Liver (tissue), 3 donors: ENCODE results near the gene TP53I11.

Source experiments
- EGR1 ChIP-seq, 2 donors: IDR thresholded peaks; 2 replicates each; pipeline ENCODE4 v1.6.1; 2016 to 2018; ENCODE audit warnings: antibody characterized with exemption in 2 of 2, low read depth in 2 of 2
- GABPA ChIP-seq, 2 donors: IDR thresholded peaks in 1 of 2; conservative IDR thresholded peaks in 1 of 2; 2 replicates each; pipeline ENCODE4 v1.6.1; 2016; ENCODE audit warnings: antibody characterized with exemption in 2 of 2, mild to moderate bottlenecking in 1 of 2, moderate library complexity in 1 of 2
- JUND ChIP-seq, 2 donors: IDR thresholded peaks; 2 replicates each; pipeline ENCODE4 v1.6.1; 2016; ENCODE audit warnings: antibody characterized with exemption in 2 of 2
- RAD21 ChIP-seq, 2 donors: IDR thresholded peaks; 2 replicates each; pipeline ENCODE4 v1.6.1; 2016; ENCODE audit warnings: antibody characterized with exemption in 2 of 2, mild to moderate bottlenecking in 2 of 2
- SP1 ChIP-seq: IDR thresholded peaks from 2 replicates; pipeline ENCODE4 v1.6.1; 2018; ENCODE audit warnings: antibody characterized with exemption, mild to moderate bottlenecking
- TAF1 ChIP-seq: conservative IDR thresholded peaks from 2 replicates; pipeline ENCODE4 v1.6.1; 2016; ENCODE audit warnings: antibody characterized with exemption, mild to moderate bottlenecking
- TF ChIP-seq, protein P1 (sequence below): fragments of 150-350 bp; IDR thresholded peaks from 2 replicates; pipeline ENCODE4 v1.5.1; 2017; ENCODE audit warnings: improper control_type of control experiment, low read depth, low read length; ENCODE audit not compliant: missing input control
- TF ChIP-seq, protein P2 (sequence below): IDR thresholded peaks from 2 replicates; pipeline ENCODE4 v1.6.1; 2016; ENCODE audit warnings: antibody characterized with exemption
- TF ChIP-seq, protein P3 (sequence below): IDR thresholded peaks from 2 replicates; pipeline ENCODE4 v1.6.1; 2016; ENCODE audit warnings: antibody characterized with exemption, mild to moderate bottlenecking
- donor health status: healthy.
- donor health status: healthy.

DNA sequence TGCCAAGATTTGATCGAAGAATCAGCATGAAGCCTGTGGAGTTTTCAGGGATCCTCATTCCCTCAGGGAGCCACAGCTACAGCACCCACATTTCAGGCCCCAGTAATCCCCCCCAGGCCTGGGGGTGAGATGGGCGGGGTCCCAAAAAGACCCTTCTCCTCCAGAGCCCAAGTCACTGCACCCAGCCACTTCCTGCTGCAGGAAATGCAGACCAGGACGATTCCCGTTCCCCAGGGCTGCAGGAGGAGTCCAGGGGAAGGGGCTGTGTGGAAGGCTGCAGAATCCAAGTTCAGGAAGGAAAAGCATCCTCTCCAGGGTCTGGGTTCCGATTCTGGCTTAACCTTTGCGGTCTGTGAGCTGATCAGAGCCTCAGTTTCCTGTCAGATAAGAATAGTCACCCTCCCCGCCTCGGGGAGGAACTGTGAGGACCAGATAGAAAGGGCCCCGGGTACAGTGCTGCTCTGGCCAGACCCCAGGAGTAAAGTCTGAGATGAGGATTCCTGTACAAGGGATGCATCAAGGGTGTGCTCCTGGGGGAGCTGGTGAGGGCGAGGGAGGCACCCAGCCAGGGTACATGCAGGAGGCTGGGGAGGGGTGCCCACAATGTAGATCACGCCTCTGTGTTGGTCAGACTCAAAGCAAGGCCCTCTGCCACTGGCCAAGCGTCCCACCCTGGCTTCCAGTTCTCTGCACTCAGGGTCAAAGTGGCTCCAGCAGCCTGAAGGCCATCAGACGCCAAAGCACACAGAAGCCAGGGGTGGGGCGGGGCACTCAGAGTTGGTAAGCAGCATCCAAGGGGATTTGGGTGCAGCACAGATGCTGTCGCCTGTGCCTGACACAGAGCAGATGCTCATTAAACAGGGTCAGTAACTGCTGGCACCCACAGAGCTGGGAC, 30.1 kb upstream of the TP53I11 start:
- TF ChIP-seq, protein P1, sequence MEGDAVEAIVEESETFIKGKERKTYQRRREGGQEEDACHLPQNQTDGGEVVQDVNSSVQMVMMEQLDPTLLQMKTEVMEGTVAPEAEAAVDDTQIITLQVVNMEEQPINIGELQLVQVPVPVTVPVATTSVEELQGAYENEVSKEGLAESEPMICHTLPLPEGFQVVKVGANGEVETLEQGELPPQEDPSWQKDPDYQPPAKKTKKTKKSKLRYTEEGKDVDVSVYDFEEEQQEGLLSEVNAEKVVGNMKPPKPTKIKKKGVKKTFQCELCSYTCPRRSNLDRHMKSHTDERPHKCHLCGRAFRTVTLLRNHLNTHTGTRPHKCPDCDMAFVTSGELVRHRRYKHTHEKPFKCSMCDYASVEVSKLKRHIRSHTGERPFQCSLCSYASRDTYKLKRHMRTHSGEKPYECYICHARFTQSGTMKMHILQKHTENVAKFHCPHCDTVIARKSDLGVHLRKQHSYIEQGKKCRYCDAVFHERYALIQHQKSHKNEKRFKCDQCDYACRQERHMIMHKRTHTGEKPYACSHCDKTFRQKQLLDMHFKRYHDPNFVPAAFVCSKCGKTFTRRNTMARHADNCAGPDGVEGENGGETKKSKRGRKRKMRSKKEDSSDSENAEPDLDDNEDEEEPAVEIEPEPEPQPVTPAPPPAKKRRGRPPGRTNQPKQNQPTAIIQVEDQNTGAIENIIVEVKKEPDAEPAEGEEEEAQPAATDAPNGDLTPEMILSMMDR, result no peak
- TF ChIP-seq JUND (IDR thresholded peaks at IDR 0.05) (no peak), EGR1 (IDR thresholded peaks at IDR 0.05; ENCODE audit: low read depth in 2 of 2) (no peak), TAF1 (no peak), SP1 (no peak), GABPA (IDR thresholded peaks at IDR 0.05 in 1 of 2, conservative IDR thresholded peaks at IDR 0.05 in 1 of 2) (no peak), RAD21 (IDR thresholded peaks at IDR 0.05) (no peak)
- TF ChIP-seq, protein P2, sequence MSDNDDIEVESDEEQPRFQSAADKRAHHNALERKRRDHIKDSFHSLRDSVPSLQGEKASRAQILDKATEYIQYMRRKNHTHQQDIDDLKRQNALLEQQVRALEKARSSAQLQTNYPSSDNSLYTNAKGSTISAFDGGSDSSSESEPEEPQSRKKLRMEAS, result no peak
- TF ChIP-seq, protein P3, sequence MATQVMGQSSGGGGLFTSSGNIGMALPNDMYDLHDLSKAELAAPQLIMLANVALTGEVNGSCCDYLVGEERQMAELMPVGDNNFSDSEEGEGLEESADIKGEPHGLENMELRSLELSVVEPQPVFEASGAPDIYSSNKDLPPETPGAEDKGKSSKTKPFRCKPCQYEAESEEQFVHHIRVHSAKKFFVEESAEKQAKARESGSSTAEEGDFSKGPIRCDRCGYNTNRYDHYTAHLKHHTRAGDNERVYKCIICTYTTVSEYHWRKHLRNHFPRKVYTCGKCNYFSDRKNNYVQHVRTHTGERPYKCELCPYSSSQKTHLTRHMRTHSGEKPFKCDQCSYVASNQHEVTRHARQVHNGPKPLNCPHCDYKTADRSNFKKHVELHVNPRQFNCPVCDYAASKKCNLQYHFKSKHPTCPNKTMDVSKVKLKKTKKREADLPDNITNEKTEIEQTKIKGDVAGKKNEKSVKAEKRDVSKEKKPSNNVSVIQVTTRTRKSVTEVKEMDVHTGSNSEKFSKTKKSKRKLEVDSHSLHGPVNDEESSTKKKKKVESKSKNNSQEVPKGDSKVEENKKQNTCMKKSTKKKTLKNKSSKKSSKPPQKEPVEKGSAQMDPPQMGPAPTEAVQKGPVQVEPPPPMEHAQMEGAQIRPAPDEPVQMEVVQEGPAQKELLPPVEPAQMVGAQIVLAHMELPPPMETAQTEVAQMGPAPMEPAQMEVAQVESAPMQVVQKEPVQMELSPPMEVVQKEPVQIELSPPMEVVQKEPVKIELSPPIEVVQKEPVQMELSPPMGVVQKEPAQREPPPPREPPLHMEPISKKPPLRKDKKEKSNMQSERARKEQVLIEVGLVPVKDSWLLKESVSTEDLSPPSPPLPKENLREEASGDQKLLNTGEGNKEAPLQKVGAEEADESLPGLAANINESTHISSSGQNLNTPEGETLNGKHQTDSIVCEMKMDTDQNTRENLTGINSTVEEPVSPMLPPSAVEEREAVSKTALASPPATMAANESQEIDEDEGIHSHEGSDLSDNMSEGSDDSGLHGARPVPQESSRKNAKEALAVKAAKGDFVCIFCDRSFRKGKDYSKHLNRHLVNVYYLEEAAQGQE, result no peak
